ENCODE data around the gene MAP7. TPM values are rescaled to one million over a fixed set of nuclear protein-coding genes. Genes with fewer than 3 reads are reported as not detected.
A peak's percentile ranks its signal among the peaks of the same experiment; 100 is the strongest.

MAP7 gene
- total and polyA plus RNA-seq, 2 experiments from 2014 or later: 44.7 to 49.2 TPM

DNA sequence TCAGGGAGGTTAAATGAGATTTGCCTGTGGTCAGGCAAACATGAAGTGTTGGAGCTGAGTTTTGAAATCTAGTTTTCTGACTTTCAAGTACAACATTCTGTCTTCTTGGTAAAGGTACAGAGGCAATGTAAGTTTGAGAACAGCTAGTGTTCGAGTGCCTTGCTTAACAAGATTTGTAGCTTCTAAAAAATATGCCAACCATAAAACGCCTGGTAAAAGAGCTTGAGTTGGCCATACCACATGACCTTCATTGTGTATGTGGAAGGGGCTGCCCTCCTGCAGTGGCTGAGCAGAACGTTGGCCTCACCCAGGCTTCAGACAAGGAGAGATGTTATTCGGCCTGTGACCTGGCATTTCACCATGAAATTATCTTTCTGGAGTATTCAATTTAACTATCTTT lies 86.5 kb downstream of the MAP7 start:
- ATAC-seq (no peak), DNase-seq (ENCODE audit: low spot score) (no peak)
- H2AFZ ChIP-seq: no peak overlapping the region
- H3K9me2 ChIP-seq (ENCODE audit: insufficient read depth): no peaks in the 10 kb centered on the region
- H3K4me1 ChIP-seq (ENCODE audit: insufficient read depth): peaks cover 14% of the 10 kb centered on the region
- no peak overlapping the region for H3K27ac ChIP-seq (ENCODE audit: low read depth)
- no peak overlapping the region for H3K4me3 ChIP-seq
- no peak overlapping the region for H3K4me2 ChIP-seq
- no peaks in the 10 kb centered on the region for H4K20me1 ChIP-seq (replicated peaks; ENCODE audit: insufficient read depth)
- Mint-ChIP-seq H3K9me3 (peaks cover under 1% of the 10 kb centered on the region; the same call in 2 of the 3 replicates), H3K4me3 (no peak overlapping the region), H3K27me3 (ENCODE audit: insufficient read depth, low read depth, poor library complexity) (no peaks in the 10 kb centered on the region), H3K27ac (peak overlapping the region; percentile 84), H3K36me3 (ENCODE audit: low read depth) (peaks cover 3% of the 10 kb centered on the region; the same call in 1 of the 3 replicates), H3K4me1 (peaks cover 30% of the 10 kb centered on the region)
- H3K27me3 ChIP-seq (ENCODE audit: insufficient read depth): no peaks in the 10 kb centered on the region
- H3K79me2 ChIP-seq (replicated peaks; ENCODE audit: insufficient read depth): peaks cover 84% of the 10 kb centered on the region
- TF ChIP-seq ZNF462 (CRISPR knock-in tag; IDR thresholded peaks at IDR 0.05) (no peak), ZNF331 (CRISPR knock-in tag; IDR thresholded peaks at IDR 0.05; ENCODE audit: low read depth) (no peak), CREB1 (CRISPR knock-in tag; IDR thresholded peaks at IDR 0.05; ENCODE audit: low read depth) (no peak), NANOG (IDR thresholded peaks at IDR 0.05; ENCODE audit: borderline replicate concordance) (no peak), ZNF114 (CRISPR knock-in tag; IDR thresholded peaks at IDR 0.05) (no peak), JUNB (IDR thresholded peaks at IDR 0.05; ENCODE audit: unreplicated experiment) (no peak), EZH2phosphoT487 (IDR thresholded peaks at IDR 0.05; ENCODE audit: unreplicated experiment) (no peak), EZH2 (IDR thresholded peaks at IDR 0.05; ENCODE audit: low read depth, unreplicated experiment) (no peak), POLR2AphosphoS5 (IDR thresholded peaks at IDR 0.05; ENCODE audit: low read depth) (no peak), STAT1 (IDR thresholded peaks at IDR 0.05; ENCODE audit: unreplicated experiment) (no peak)
- TF ChIP-seq, protein P1, sequence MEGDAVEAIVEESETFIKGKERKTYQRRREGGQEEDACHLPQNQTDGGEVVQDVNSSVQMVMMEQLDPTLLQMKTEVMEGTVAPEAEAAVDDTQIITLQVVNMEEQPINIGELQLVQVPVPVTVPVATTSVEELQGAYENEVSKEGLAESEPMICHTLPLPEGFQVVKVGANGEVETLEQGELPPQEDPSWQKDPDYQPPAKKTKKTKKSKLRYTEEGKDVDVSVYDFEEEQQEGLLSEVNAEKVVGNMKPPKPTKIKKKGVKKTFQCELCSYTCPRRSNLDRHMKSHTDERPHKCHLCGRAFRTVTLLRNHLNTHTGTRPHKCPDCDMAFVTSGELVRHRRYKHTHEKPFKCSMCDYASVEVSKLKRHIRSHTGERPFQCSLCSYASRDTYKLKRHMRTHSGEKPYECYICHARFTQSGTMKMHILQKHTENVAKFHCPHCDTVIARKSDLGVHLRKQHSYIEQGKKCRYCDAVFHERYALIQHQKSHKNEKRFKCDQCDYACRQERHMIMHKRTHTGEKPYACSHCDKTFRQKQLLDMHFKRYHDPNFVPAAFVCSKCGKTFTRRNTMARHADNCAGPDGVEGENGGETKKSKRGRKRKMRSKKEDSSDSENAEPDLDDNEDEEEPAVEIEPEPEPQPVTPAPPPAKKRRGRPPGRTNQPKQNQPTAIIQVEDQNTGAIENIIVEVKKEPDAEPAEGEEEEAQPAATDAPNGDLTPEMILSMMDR (conservative IDR thresholded peaks at IDR 0.05; ENCODE audit: low read depth in 2 of 2): no peak
- TF ChIP-seq, protein P2, sequence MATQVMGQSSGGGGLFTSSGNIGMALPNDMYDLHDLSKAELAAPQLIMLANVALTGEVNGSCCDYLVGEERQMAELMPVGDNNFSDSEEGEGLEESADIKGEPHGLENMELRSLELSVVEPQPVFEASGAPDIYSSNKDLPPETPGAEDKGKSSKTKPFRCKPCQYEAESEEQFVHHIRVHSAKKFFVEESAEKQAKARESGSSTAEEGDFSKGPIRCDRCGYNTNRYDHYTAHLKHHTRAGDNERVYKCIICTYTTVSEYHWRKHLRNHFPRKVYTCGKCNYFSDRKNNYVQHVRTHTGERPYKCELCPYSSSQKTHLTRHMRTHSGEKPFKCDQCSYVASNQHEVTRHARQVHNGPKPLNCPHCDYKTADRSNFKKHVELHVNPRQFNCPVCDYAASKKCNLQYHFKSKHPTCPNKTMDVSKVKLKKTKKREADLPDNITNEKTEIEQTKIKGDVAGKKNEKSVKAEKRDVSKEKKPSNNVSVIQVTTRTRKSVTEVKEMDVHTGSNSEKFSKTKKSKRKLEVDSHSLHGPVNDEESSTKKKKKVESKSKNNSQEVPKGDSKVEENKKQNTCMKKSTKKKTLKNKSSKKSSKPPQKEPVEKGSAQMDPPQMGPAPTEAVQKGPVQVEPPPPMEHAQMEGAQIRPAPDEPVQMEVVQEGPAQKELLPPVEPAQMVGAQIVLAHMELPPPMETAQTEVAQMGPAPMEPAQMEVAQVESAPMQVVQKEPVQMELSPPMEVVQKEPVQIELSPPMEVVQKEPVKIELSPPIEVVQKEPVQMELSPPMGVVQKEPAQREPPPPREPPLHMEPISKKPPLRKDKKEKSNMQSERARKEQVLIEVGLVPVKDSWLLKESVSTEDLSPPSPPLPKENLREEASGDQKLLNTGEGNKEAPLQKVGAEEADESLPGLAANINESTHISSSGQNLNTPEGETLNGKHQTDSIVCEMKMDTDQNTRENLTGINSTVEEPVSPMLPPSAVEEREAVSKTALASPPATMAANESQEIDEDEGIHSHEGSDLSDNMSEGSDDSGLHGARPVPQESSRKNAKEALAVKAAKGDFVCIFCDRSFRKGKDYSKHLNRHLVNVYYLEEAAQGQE (IDR thresholded peaks at IDR 0.05; ENCODE audit: unreplicated experiment): no peak
- TF ChIP-seq, protein P3, sequence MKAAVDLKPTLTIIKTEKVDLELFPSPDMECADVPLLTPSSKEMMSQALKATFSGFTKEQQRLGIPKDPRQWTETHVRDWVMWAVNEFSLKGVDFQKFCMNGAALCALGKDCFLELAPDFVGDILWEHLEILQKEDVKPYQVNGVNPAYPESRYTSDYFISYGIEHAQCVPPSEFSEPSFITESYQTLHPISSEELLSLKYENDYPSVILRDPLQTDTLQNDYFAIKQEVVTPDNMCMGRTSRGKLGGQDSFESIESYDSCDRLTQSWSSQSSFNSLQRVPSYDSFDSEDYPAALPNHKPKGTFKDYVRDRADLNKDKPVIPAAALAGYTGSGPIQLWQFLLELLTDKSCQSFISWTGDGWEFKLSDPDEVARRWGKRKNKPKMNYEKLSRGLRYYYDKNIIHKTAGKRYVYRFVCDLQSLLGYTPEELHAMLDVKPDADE (IDR thresholded peaks at IDR 0.05): no peak
- no peaks in the 10 kb centered on the region for H3K36me3 ChIP-seq (ENCODE audit: insufficient read depth)
- no peaks in the 10 kb centered on the region for H3F3A ChIP-seq (replicated peaks; ENCODE audit: low read depth)
